Peyer's patch (tissue), 4 donors: ENCODE measurements around the gene GNGT1.

Experiments
- CTCF ChIP-seq, 6 experiments: fragments of 450-650 bp in 4 of 6; fragments of 200-600 bp in 2 of 6; sonication (generic) in 1 of 6; IDR thresholded peaks; one replicate each; pipeline ENCODE4 v1.5.1; 2017 to 2019; ENCODE audit warnings: antibody characterized with exemption in 6 of 6, mild to moderate bottlenecking in 3 of 6, moderate library complexity in 1 of 6
- POLR2A ChIP-seq, 2 donors: fragments of 450-650 bp; IDR thresholded peaks; one replicate each; pipeline ENCODE4 v1.5.1; 2017; ENCODE audit warnings: antibody characterized with exemption in 2 of 2, mild to moderate bottlenecking in 2 of 2, moderate library complexity in 2 of 2

- TF ChIP-seq POLR2A (IDR thresholded peaks at IDR 0.05) (no peak), CTCF (IDR thresholded peaks at IDR 0.05) (no peak)
Measured at GRCh38 chr7:93860261-93860660, 46.1 kb upstream of the GNGT1 start.
